HG02970 (cell line): ENCODE data around the gene PDPR.
"Not testable (repeated sequence)": the region's sequence is repeated elsewhere in the genome, so short reads cannot be mapped to it uniquely, and the experiment has no call there.

Experiments
- ATAC-seq: cut with Tn5 transposase; IDR thresholded peaks from one replicate; pipeline ENCODE4 v1.9.1; 2021; ENCODE audit warnings: mild to moderate bottlenecking, moderate library complexity, moderate number of reproducible peaks; ENCODE audit not compliant: unreplicated experiment, low FRiP score

The PDPR gene

GRCh38 chr16:70204010-70204409 is 89.9 kb downstream of the PDPR start:
- ATAC-seq = not testable (repeated sequence)

- ATAC-seq = not testable (repeated sequence)
Measured at GRCh38 chr16:70204668-70205405, 90.7 kb downstream of the PDPR start.

- ATAC-seq = not testable (repeated sequence)
Measured at GRCh38 chr16:70206382-70206781, 92.2 kb downstream of the PDPR start.
